Measurements from ENCODE around the gene CDC42BPG.

Gene CDC42BPG

DNA sequence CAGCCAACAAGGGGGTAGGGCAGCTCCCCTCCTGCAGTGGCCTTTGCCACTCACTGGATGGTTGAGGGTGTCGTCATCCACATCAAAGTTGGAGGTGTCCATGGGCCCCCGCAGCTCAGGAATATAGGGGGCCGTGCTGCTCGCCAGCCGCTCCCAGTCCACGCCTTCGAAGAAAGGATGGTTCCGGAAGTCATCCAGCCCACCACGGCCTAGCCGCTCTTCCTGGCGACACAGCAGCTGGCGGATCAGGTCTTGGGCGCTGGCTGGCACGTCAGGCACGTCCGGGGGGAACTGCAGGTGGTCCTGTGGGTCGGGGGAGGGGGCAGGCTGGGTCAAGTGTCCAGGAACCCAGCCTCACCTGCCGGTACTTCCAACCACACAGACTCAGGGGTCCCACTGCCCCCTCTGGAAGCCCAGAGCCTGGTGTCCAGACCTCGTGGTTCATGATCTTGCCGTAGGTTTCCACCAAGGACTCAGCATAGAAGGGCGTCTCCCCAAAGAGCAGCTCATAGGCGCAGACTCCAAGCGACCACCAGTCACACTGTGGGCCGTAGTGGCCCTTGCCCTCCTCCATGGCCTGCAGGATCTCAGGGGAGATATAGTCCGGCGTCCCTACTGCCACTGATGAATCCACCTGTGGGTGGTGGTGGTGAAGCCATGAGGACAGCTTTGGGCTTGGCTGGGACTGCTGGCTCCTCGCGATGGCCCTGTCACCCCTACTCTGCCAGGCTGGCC lies 5.7 kb downstream of the CDC42BPG start:
- no peak for DNase-seq
- Histone ChIP-seq H3K9me2 (replicated peaks; ENCODE audit: insufficient read depth, low read length) (no peaks in the 10 kb centered on the region), H3K9me3 (replicated peaks; ENCODE audit: insufficient read depth, low read length) (no peaks in the 10 kb centered on the region), H3K9ac (ENCODE audit: low read length) (no peak overlapping the region), H3K36me3 (replicated peaks; ENCODE audit: insufficient read depth, low read length) (no peaks in the 10 kb centered on the region), H3F3A (ENCODE audit: insufficient read depth, low read length) (no peaks in the 10 kb centered on the region), H3K79me2 (ENCODE audit: low read length) (peaks cover 17% of the 10 kb centered on the region), H3K4me3 (ENCODE audit: low read length) (no peak overlapping the region), H3K4me1 (ENCODE audit: low read length) (peaks cover 3% of the 10 kb centered on the region; the same call in 1 of the 2 replicates), H4K20me1 (ENCODE audit: insufficient read depth, low read length) (no peaks in the 10 kb centered on the region), H3K27me3 (replicated peaks; ENCODE audit: insufficient read depth, low read length) (no peaks in the 10 kb centered on the region), H2AFZ (ENCODE audit: low read length) (no peak overlapping the region), H3K27ac (ENCODE audit: low read length) (no peak overlapping the region), H3K4me2 (ENCODE audit: low read depth, low read length) (no peak overlapping the region)
- TF ChIP-seq, protein P1, sequence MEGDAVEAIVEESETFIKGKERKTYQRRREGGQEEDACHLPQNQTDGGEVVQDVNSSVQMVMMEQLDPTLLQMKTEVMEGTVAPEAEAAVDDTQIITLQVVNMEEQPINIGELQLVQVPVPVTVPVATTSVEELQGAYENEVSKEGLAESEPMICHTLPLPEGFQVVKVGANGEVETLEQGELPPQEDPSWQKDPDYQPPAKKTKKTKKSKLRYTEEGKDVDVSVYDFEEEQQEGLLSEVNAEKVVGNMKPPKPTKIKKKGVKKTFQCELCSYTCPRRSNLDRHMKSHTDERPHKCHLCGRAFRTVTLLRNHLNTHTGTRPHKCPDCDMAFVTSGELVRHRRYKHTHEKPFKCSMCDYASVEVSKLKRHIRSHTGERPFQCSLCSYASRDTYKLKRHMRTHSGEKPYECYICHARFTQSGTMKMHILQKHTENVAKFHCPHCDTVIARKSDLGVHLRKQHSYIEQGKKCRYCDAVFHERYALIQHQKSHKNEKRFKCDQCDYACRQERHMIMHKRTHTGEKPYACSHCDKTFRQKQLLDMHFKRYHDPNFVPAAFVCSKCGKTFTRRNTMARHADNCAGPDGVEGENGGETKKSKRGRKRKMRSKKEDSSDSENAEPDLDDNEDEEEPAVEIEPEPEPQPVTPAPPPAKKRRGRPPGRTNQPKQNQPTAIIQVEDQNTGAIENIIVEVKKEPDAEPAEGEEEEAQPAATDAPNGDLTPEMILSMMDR (IDR thresholded peaks at IDR 0.05; ENCODE audit: low read length): no peak
- no peak for TF ChIP-seq EZH2phosphoT487 (IDR thresholded peaks at IDR 0.05; ENCODE audit: low read length)
- TF ChIP-seq EZH2 (optimal IDR thresholded peaks at IDR 0.05; ENCODE audit: low read depth, low read length): no peak

DNA sequence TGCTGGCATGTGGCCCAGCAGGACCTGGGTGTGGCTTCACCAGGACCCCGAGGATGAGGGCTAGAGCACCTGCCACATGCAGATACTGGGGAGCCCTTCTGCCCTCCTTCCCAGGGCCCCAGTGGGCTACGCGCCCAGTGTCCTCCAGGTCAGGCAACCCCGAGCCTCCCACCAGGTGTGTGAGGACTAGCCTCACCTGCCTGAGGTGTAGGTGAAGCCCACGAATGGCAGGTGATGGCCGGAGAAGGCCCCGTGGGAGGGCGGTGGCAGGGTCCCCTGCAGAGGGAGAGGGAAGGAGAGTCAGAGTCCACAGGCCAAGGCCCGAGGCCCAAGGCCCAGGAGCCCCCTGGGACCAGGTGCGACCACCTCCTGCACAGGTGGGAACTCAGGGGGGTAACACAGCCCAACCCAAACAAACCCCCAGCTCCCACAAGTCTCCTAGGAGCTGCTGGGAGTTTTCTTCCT lies 6.5 kb downstream of the CDC42BPG start:
- Histone ChIP-seq H3K79me2 (ENCODE audit: low read length) (peaks cover 9% of the 10 kb centered on the region; the same call in 1 of the 2 replicates), H3K9ac (ENCODE audit: low read length) (no peak overlapping the region), H3K36me3 (replicated peaks; ENCODE audit: insufficient read depth, low read length) (no peaks in the 10 kb centered on the region), H3K4me2 (ENCODE audit: low read depth, low read length) (no peak overlapping the region), H3K4me3 (ENCODE audit: low read length) (no peak overlapping the region), H3K9me2 (replicated peaks; ENCODE audit: insufficient read depth, low read length) (no peaks in the 10 kb centered on the region), H2AFZ (ENCODE audit: low read length) (no peak overlapping the region), H4K20me1 (ENCODE audit: insufficient read depth, low read length) (no peaks in the 10 kb centered on the region), H3K27ac (ENCODE audit: low read length) (no peak overlapping the region), H3F3A (ENCODE audit: insufficient read depth, low read length) (no peaks in the 10 kb centered on the region), H3K9me3 (replicated peaks; ENCODE audit: insufficient read depth, low read length) (no peaks in the 10 kb centered on the region), H3K4me1 (ENCODE audit: low read length) (no peaks in the 10 kb centered on the region), H3K27me3 (replicated peaks; ENCODE audit: insufficient read depth, low read length) (no peaks in the 10 kb centered on the region)
- DNase-seq: no peak
- TF ChIP-seq EZH2 (optimal IDR thresholded peaks at IDR 0.05; ENCODE audit: low read depth, low read length): no peak
- TF ChIP-seq, protein P1 (IDR thresholded peaks at IDR 0.05; ENCODE audit: low read length): no peak
- TF ChIP-seq EZH2phosphoT487 (IDR thresholded peaks at IDR 0.05; ENCODE audit: low read length): no peak

DNA sequence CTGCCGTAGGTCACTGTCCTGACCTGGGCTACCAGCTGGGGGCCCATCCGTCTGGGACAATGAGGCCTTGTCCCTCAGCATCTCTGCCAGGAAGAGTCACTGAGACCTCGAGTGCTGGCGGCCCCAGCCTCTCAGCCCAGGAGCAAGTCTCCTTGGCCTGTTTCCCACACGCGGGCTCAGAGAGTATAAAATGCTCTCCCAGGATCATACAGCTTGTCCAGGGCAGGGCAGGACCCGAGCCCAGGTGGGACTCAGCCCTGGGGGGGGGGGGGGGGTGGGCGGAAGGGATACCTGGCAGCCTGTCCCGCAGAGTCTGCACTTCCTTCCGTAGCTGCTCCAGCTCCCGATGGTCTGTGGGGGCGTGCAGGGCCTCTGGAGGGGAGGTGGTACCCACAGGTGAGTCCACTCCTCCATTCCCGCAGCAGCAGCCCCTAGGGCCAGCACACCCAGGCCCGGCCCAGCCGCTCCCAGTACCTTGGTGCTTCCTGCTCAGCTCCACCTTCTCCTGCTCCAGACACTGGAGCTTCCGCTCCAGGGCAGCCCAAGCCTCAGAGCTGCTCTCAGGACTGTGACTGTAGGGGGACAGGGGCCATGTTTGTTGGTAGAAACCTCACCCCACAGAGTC lies 7.9 kb downstream of the CDC42BPG start:
- H3F3A ChIP-seq (ENCODE audit: insufficient read depth, low read length): no peaks in the 10 kb centered on the region
- no peaks in the 10 kb centered on the region for H3K79me2 ChIP-seq (ENCODE audit: low read length)
- TF ChIP-seq, protein P1 (IDR thresholded peaks at IDR 0.05; ENCODE audit: low read length): no peak
- TF ChIP-seq EZH2phosphoT487 (IDR thresholded peaks at IDR 0.05; ENCODE audit: low read length): no peak
- no peak for TF ChIP-seq EZH2 (optimal IDR thresholded peaks at IDR 0.05; ENCODE audit: low read depth, low read length)
- no peaks in the 10 kb centered on the region for H3K9me3 ChIP-seq (replicated peaks; ENCODE audit: insufficient read depth, low read length)
- no peak overlapping the region for H3K9ac ChIP-seq (ENCODE audit: low read length)
- no peak overlapping the region for H3K4me3 ChIP-seq (ENCODE audit: low read length)
- H3K4me2 ChIP-seq (ENCODE audit: low read depth, low read length): no peak overlapping the region
- no peaks in the 10 kb centered on the region for H4K20me1 ChIP-seq (ENCODE audit: insufficient read depth, low read length)
- no peaks in the 10 kb centered on the region for H3K9me2 ChIP-seq (replicated peaks; ENCODE audit: insufficient read depth, low read length)
- no peak overlapping the region for H2AFZ ChIP-seq (ENCODE audit: low read length)
- H3K4me1 ChIP-seq (ENCODE audit: low read length): no peaks in the 10 kb centered on the region
- DNase-seq: no peak
- H3K27me3 ChIP-seq (replicated peaks; ENCODE audit: insufficient read depth, low read length): no peaks in the 10 kb centered on the region
- H3K27ac ChIP-seq (ENCODE audit: low read length): no peak overlapping the region
- H3K36me3 ChIP-seq (replicated peaks; ENCODE audit: insufficient read depth, low read length): no peaks in the 10 kb centered on the region
